Suprapubic skin (tissue), 4 donors: ENCODE results near the gene PTBP2. TPM values are rescaled to one million over a fixed set of nuclear protein-coding genes. Genes with fewer than 3 reads are reported as not detected.
"Not testable (repeated sequence)": the region's sequence is repeated elsewhere in the genome, so short reads cannot be mapped to it uniquely, and the experiment has no call there.

Experiments
- DNase-seq, 2 donors: peaks; one replicate each; pipeline ENCODE4 v3.0.0-alpha.2; 2019; ENCODE audit warnings: low spot score in 2 of 2
- H3K27ac ChIP-seq: fragments of 200-600 bp; sonication (generic); one replicate; pipeline ENCODE4 v1.5.1; 2019
- H3K27me3 ChIP-seq: fragments of 200-600 bp; sonication (generic); one replicate; pipeline ENCODE4 v1.5.1; 2019
- H3K36me3 ChIP-seq: fragments of 200-600 bp; sonication (generic); one replicate; pipeline ENCODE4 v1.5.1; 2019
- H3K4me1 ChIP-seq: fragments of 200-600 bp; sonication (generic); one replicate; pipeline ENCODE4 v1.5.1; 2019
- H3K4me3 ChIP-seq: fragments of 200-600 bp; sonication (generic); one replicate; pipeline ENCODE4 v1.5.1; 2019; ENCODE audit warnings: mild to moderate bottlenecking
- H3K9me3 ChIP-seq: fragments of 200-600 bp; sonication (generic); one replicate; pipeline ENCODE4 v1.5.1; 2019
- CTCF ChIP-seq, 2 donors: fragments of 200-600 bp in 1 of 2; fragments of 450-650 bp in 1 of 2; sonication (generic) in 1 of 2; IDR thresholded peaks; one replicate each; pipeline ENCODE4 v1.5.1; 2016 to 2019; ENCODE audit warnings: antibody characterized with exemption in 2 of 2, mild to moderate bottlenecking in 1 of 2, moderate library complexity in 1 of 2
- EP300 ChIP-seq: sonication (generic); formaldehyde crosslinking; IDR thresholded peaks from one replicate; pipeline ENCODE4 v1.6.1; 2017; ENCODE audit warnings: antibody characterized with exemption
- POLR2A ChIP-seq, 2 donors: fragments of 450-650 bp; IDR thresholded peaks; one replicate each; pipeline ENCODE4 v1.6.1; 2017; ENCODE audit warnings: antibody characterized with exemption in 2 of 2, mild to moderate bottlenecking in 2 of 2, moderate library complexity in 2 of 2
- POLR2AphosphoS5 ChIP-seq, 3 donors: sonication (generic); formaldehyde crosslinking; IDR thresholded peaks; one replicate each; pipeline ENCODE4 v1.6.1; 2017; ENCODE audit warnings: antibody characterized with exemption in 3 of 3
- WGBS: methylation state at CpG from one replicate; pipeline ENCODE4 v1.1.5; 2018; 5-methylcytosine and 5-hydroxymethylcytosine counted together
- total RNA-seq, 4 donors: library from RNA; depleted of rRNA; stranded (reverse); fragments of >200 nt; gene quantifications; one replicate each; pipeline ENCODE4 v1.1.0, GENCODE V29; 2016

PTBP2 gene
- total RNA-seq, 4 donors from 2014 or later = 9.8 to 66.5 (median 23.2) TPM

- no peak overlapping the region for H3K4me3 ChIP-seq
- no peaks in the 10 kb centered on the region for H3K4me1 ChIP-seq
These were observed 61.3 kb downstream of the PTBP2 start for GRCh38 chr1:96782856-96783255.

GRCh38 chr1:96790599-96790998 lies 69.0 kb downstream of the PTBP2 start:
- WGBS = 98% methylated on average over 2 of the region's 2 CpGs
- Histone ChIP-seq H3K4me1 (no peaks in the 10 kb centered on the region), H3K27me3 (no peaks in the 10 kb centered on the region), H3K27ac (no peak overlapping the region), H3K4me3 (no peak overlapping the region), H3K9me3 (no peaks in the 10 kb centered on the region), H3K36me3 (peaks cover 21% of the 10 kb centered on the region)
- DNase-seq = no peak
- TF ChIP-seq EP300 = no peak
- no peak for TF ChIP-seq POLR2A (IDR thresholded peaks at IDR 0.05)

More at GRCh38 chr1:96782856-96783255, 61.3 kb downstream of the PTBP2 start:
- Histone ChIP-seq H3K36me3 (peaks cover 70% of the 10 kb centered on the region), H3K27ac (no peak overlapping the region), H3K27me3 (no peaks in the 10 kb centered on the region), H3K9me3 (no peaks in the 10 kb centered on the region)
- no peak for TF ChIP-seq POLR2A (IDR thresholded peaks at IDR 0.05)
- TF ChIP-seq EP300 = no peak
- TF ChIP-seq POLR2AphosphoS5 (IDR thresholded peaks at IDR 0.05) = no peak
- TF ChIP-seq CTCF (IDR thresholded peaks at IDR 0.05) = no peak
- no peak for DNase-seq

GRCh38 chr1:96792220-96792619 lies 70.6 kb downstream of the PTBP2 start:
- no peak overlapping the region for H3K4me3 ChIP-seq
- H3K27ac ChIP-seq = no peak overlapping the region
- no peaks in the 10 kb centered on the region for H3K4me1 ChIP-seq
- no peak for TF ChIP-seq EP300
- TF ChIP-seq POLR2AphosphoS5 (IDR thresholded peaks at IDR 0.05) = no peak
- TF ChIP-seq CTCF (IDR thresholded peaks at IDR 0.05) = no peak
- TF ChIP-seq POLR2A (IDR thresholded peaks at IDR 0.05) = no peak
- DNase-seq = no peak
- H3K27me3 ChIP-seq = no peaks in the 10 kb centered on the region
- no peaks in the 10 kb centered on the region for H3K9me3 ChIP-seq
- WGBS = 96% methylated on average over 4 of the region's 4 CpGs
- peaks cover 6% of the 10 kb centered on the region for H3K36me3 ChIP-seq

GRCh38 chr1:96801696-96802095 lies 80.1 kb downstream of the PTBP2 start:
- not testable (repeated sequence) for H3K4me3 ChIP-seq, H3K4me1 ChIP-seq, H3K36me3 ChIP-seq, H3K9me3 ChIP-seq, DNase-seq, H3K27me3 ChIP-seq, H3K27ac ChIP-seq
- 93% methylated on average over 14 of the region's 14 CpGs for WGBS

GRCh38 chr1:96804648-96805047 lies 83.1 kb downstream of the PTBP2 start:
- Histone ChIP-seq H3K27ac (no peak overlapping the region), H3K4me1 (no peaks in the 10 kb centered on the region), H3K36me3 (peaks cover 16% of the 10 kb centered on the region), H3K4me3 (no peak overlapping the region), H3K27me3 (no peaks in the 10 kb centered on the region), H3K9me3 (no peaks in the 10 kb centered on the region)
- WGBS = 72% methylated on average over 5 of the region's 5 CpGs
- no peak for TF ChIP-seq EP300
- no peak for TF ChIP-seq POLR2AphosphoS5 (IDR thresholded peaks at IDR 0.05)
- TF ChIP-seq POLR2A (IDR thresholded peaks at IDR 0.05) = no peak
- no peak for TF ChIP-seq CTCF (IDR thresholded peaks at IDR 0.05)
- no peak for DNase-seq

- TF ChIP-seq EP300 (no peak), POLR2A (IDR thresholded peaks at IDR 0.05) (no peak), CTCF (IDR thresholded peaks at IDR 0.05) (no peak), POLR2AphosphoS5 (IDR thresholded peaks at IDR 0.05) (no peak)
- Histone ChIP-seq H3K4me3 (no peak overlapping the region), H3K27ac (no peak overlapping the region), H3K9me3 (no peaks in the 10 kb centered on the region), H3K27me3 (no peaks in the 10 kb centered on the region), H3K36me3 (peaks cover 30% of the 10 kb centered on the region), H3K4me1 (no peaks in the 10 kb centered on the region)
- 69% methylated on average over 2 of the region's 2 CpGs for WGBS
- DNase-seq = no peak
These were observed 86.6 kb downstream of the PTBP2 start for GRCh38 chr1:96808191-96808590.
